GM19193 (cell line): ENCODE measurements around the gene TLE3.

ENCODE experiments used
- POLR2A ChIP-seq: IDR thresholded peaks from 4 replicates; pipeline ENCODE4 v1.6.1; 2011; ENCODE audit not compliant: insufficient read depth, insufficient read length; ENCODE audit errors: extremely low read depth

TLE3 gene

GRCh38 chr15:70053716-70054229 is 43.9 kb downstream of the TLE3 start:
- TF ChIP-seq POLR2A = no peak

DNA sequence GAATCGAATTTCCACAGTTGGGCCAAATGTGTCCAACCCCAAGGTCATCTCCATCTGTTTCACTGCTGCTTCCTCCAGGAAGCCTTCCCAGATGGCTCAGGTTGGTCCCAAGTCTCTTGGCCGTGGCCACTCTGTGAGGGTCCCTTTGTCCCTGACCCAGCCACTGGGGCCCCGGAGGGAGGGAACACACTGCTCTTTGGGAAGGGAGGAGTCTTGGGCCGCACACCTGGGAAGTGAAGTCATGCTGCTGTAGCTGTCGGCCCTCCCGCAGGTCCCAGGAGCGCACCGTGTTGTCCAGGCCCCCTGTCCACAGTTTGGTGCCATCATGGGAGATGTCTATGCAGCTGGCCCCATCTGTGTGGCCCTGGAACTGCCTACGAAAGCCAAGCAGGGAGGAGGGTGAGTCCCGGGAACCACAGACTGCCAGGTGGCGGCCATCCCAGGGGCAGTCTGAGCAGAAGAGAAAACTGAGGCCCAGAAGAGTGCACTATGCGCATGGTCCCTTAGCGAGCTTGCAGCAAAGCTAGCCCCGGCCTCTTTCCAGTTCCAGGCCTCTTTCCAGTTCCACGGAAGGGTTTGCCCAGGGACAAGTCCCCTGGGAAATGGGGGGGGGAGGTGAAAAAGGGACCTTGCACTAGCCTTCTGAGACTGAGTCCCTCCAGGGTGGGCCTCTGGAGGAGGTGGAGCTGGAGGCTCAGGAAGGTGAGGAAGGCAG is 44.6 kb downstream of the TLE3 start:
- TF ChIP-seq POLR2A = no peak

DNA sequence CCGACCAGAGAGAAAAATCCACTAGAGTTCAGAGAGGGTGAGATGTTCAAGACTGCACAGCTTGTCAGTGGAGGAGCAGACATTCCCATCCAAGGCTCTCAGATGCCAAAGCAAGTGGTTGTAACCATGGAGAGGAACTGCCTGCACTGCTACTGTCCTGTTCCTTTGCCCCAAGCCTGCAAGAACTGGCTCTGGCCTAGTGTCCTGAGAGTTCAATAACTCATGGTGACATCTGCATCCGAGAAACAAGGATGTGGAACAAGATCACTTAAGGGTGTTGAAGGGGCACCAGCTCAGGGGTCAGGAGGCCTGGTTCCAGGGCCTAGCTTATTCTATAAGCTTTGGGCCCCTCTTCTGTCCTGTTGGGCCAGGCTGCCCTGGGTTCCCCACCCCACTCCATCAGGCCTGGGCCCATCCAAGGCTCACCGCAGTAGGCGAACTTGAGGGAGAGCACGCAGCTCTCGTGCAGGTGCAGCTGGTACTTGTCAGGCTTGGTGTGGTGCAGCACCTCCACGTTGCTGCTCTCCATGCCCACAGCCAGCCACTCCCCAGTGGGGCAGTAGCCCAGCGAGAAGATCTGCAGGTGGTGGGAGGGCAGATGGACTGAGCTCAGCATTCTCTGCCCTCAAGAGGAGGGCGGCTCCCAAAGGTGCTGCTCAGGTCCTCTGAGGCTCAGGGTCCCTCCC is 45.6 kb downstream of the TLE3 start:
- TF ChIP-seq POLR2A = no peak

- no peak for TF ChIP-seq POLR2A
These were observed 46.7 kb downstream of the TLE3 start for GRCh38 chr15:70050970-70051369.

GRCh38 chr15:70050441-70050840 is 47.3 kb downstream of the TLE3 start:
- no peak for TF ChIP-seq POLR2A

- TF ChIP-seq POLR2A = no peak
These were observed 47.9 kb downstream of the TLE3 start for GRCh38 chr15:70049701-70050301.

DNA sequence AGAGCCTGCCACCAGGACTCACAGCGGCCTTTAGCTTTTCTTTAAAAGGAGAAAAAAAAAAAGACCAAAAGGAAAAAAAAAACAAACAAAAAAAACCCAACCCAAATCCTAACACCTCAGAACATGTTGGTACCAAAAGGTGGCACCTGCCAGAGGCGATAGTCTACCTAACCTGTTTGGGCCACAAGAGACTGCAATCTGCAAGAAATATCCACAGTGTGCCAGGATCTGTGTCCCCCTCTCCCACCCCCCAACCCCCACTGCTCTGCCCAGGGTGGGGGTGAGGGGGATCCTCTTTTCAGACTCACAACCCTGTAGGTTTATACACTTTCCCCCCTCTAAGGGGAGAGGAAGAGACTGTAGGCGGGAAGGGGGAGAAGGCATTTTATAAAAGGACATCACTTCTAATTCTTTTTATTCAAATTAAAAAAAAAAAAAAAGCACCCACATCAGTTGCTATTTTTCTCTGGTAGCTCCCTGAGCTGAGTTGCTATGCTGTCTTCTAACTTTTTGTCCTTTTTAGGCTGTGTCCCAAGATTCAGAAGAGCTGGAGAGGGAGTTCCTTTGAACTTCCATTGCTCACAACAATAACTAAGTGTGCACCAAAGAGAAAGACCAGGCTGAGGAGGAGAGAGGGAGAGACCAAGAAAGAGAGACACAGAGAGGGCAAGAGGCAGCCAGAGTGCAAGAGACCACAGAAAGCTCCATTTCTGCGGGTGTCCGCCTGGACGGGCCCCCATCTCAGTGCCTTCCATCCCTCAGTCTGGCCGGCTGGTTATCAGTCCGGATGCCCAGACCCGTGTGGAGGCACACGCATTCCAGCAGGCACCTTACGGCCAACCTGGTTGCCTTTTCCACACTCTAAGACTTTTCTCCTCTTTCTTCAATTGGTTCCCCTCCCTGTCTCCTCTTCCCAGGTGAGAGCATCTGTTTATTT is 48.9 kb downstream of the TLE3 start:
- no peak for TF ChIP-seq POLR2A

GRCh38 chr15:70048198-70048565 is 49.5 kb downstream of the TLE3 start:
- no peak for TF ChIP-seq POLR2A

DNA sequence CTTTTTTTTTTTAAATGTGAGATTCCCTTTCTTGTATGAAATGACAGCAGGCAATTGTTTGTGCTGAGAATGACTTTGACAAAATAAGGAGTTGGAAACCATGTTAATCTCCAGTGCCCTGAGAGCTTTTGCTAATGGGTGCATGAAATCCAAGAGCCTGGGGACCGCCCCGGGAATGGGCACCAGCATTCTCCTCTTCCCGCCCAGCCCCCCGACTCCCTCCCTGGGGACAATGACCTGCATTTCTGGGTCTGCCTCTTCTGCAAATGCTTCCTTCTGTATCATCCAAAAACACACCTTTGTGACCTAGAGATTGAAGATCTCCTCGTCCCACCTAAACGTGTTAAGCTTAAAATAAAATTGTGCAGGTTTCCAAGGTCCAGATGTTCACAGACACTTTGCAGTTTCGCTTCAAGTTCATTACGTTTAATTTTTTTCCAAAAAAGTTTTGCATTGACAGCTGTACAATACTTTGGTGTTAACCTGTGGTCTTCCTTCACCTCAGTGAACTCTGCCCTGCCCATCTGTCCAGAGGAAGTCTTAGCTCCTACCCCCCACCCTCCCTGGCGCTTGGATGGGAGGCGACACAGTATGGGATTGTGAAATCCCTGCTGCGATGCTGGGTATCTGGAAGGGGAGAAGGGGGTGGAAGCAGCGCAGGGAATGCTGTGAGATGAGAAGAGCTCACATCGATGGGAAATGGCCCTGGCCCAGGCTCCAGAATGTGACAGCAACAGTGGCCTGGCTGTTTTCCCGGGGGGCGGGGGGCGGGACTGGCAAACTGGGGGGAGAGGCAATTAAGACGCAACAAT is 50.1 kb downstream of the TLE3 start:
- TF ChIP-seq POLR2A = no peak

GRCh38 chr15:70046679-70047369 is 50.9 kb downstream of the TLE3 start:
- TF ChIP-seq POLR2A = no peak

DNA sequence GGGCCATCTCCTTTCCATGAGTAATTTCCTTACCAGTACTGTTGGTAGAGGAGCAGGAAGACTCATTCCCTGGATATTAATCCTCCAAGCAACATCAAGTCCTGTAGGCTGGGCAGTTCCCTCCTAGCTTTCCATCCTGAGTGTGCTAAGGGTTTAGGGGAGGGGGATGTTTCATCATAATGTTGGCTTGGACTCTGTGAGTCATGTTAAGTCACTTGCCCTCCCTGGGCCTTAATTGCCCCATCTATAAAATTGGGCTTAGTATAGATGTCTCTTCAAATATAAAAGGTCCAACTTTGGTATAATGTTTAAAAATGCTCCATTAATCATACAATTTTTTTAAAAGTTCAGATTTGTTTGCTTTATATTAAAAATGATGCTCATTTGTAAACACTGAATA is 52.7 kb downstream of the TLE3 start:
- TF ChIP-seq POLR2A = no peak

DNA sequence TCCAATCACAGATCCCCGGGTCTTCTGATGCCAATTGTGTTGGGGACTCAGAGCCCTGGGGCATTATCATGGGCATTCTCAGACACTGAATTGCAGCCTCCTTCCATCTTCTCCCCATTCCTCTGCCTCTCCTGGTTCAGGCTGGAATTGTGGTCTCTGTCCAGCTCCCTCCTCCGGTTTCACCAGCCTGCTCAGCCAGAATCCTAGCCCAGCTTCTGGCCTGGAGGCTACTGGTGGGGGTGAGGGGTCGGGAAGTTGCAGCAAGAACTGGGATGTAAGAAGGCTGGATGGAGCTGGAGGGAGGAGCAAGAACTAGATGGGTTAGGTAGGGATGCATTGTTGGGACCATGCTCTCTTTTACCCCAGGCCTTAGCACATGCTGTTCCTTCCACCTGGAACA is 53.5 kb downstream of the TLE3 start:
- TF ChIP-seq POLR2A = no peak

DNA sequence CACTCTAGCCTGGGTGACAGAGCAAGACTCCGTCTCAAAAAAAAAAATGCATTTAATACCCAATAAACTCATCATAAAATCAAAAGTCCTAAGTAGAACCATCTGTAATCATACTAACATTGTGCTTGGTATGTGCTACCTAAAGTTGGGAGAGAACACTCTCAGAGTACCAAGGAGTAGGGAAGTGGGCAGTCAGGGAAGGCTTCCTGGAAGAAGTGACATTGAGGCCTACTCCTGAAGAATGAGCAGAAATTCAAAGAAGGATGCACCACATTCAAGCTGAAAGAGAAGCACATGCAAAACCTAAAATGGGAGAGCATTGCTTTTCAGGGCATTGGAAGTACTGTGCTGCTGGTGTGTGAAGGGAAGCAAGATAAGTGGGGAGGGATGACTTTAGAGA is 54.1 kb downstream of the TLE3 start:
- no peak for TF ChIP-seq POLR2A
